RWPE2 (cell line): Measurements from ENCODE around the gene NT5DC4.

Experiments
- ATAC-seq: fragments of 200-7000 bp; cut with Tn5 transposase; 3 replicates; pipeline ENCODE4 v1.9.1; 2021; ENCODE audit warnings: low read depth
- DNase-seq: peaks from one replicate; pipeline ENCODE4 v3.0.0-alpha.2; 2020; ENCODE audit warnings: low spot score
- H3K27ac ChIP-seq: fragments of 450-650 bp; 2 replicates; pipeline ENCODE4 v1.5.1; 2017; ENCODE audit warnings: mild to moderate bottlenecking; ENCODE audit not compliant: poor library complexity, severe bottlenecking
- H3K27me3 ChIP-seq: fragments of 250-450 bp; sonication (Bioruptor Pico); 2 replicates; pipeline ENCODE4 v1.5.1; 2021; ENCODE audit warnings: mild to moderate bottlenecking, moderate library complexity; ENCODE audit not compliant: insufficient read depth, poor library complexity, severe bottlenecking
- H3K36me3 ChIP-seq: fragments of 250-450 bp; sonication (Bioruptor Pico); 2 replicates; pipeline ENCODE4 v1.5.1; 2020; ENCODE audit warnings: low read depth, mild to moderate bottlenecking, moderate library complexity
- H3K4me1 ChIP-seq: fragments of 250-450 bp; sonication (Bioruptor Pico); 2 replicates; pipeline ENCODE4 v1.5.1; 2021; ENCODE audit warnings: mild to moderate bottlenecking, moderate library complexity; ENCODE audit not compliant: insufficient read depth, poor library complexity, severe bottlenecking
- H3K4me3 ChIP-seq: fragments of 250-450 bp; sonication (Bioruptor Pico); 2 replicates; pipeline ENCODE4 v1.5.1; 2021; ENCODE audit warnings: mild to moderate bottlenecking, moderate library complexity; ENCODE audit not compliant: severe bottlenecking
- H3K9me3 ChIP-seq: fragments of 250-450 bp; sonication (Bioruptor Pico); 2 replicates; pipeline ENCODE4 v1.5.1; 2021; ENCODE audit warnings: mild to moderate bottlenecking, moderate library complexity; ENCODE audit not compliant: severe bottlenecking
- CTCF ChIP-seq: fragments of 450-650 bp; IDR thresholded peaks from one replicate; pipeline ENCODE4 v1.5.1; 2017; ENCODE audit warnings: mild to moderate bottlenecking, moderate library complexity; ENCODE audit not compliant: poor library complexity, severe bottlenecking

The NT5DC4 gene

GRCh38 chr2:112721819-112722522 is 1.2 kb downstream of the NT5DC4 start:
- no peaks in the 10 kb centered on the region for H3K36me3 ChIP-seq
- no peak for TF ChIP-seq CTCF
- no peak overlapping the region for H3K27ac ChIP-seq
- H3K27me3 ChIP-seq, result no peaks in the 10 kb centered on the region
- DNase-seq (no peak), ATAC-seq (no peak)
- no peaks in the 10 kb centered on the region for H3K9me3 ChIP-seq
- H3K4me3 ChIP-seq, result no peak overlapping the region
- peaks cover 7% of the 10 kb centered on the region for H3K4me1 ChIP-seq

- H3K36me3 ChIP-seq, result no peaks in the 10 kb centered on the region
- H3K27ac ChIP-seq, result no peak overlapping the region
- TF ChIP-seq CTCF, result no peak
- peaks cover 7% of the 10 kb centered on the region for H3K4me1 ChIP-seq
- H3K27me3 ChIP-seq, result no peaks in the 10 kb centered on the region
- no peak for DNase-seq
- no peak for ATAC-seq
- H3K9me3 ChIP-seq, result no peaks in the 10 kb centered on the region
- no peak overlapping the region for H3K4me3 ChIP-seq
Measured at GRCh38 chr2:112722816-112723546, 2.2 kb downstream of the NT5DC4 start.

GRCh38 chr2:112723547-112723940 is 2.7 kb downstream of the NT5DC4 start:
- ATAC-seq (no peak), DNase-seq (no peak)
- Histone ChIP-seq H3K9me3 (no peaks in the 10 kb centered on the region), H3K27me3 (no peaks in the 10 kb centered on the region), H3K4me3 (no peak overlapping the region), H3K27ac (no peak overlapping the region), H3K36me3 (no peaks in the 10 kb centered on the region), H3K4me1 (peaks cover 7% of the 10 kb centered on the region)
- no peak for TF ChIP-seq CTCF

GRCh38 chr2:112723995-112724394 is 3.2 kb downstream of the NT5DC4 start:
- DNase-seq (no peak), ATAC-seq (no peak)
- Histone ChIP-seq H3K27me3 (no peaks in the 10 kb centered on the region), H3K4me3 (no peak overlapping the region), H3K27ac (no peak overlapping the region), H3K9me3 (no peaks in the 10 kb centered on the region), H3K36me3 (no peaks in the 10 kb centered on the region), H3K4me1 (peaks cover 7% of the 10 kb centered on the region)
- no peak for TF ChIP-seq CTCF
